Activated T-cell treated with anti-CD3 and anti-CD28 coated beads for 1 hour (primary cell): ENCODE measurements around the gene ARHGAP24.
"Not testable (repeated sequence)": the region's sequence is repeated elsewhere in the genome, so short reads cannot be mapped to it uniquely, and the experiment has no call there.

Source experiments
- DNase-seq: peaks from one replicate; pipeline ENCODE4 v3.0.0-alpha.2; 2020; ENCODE audit warnings: low read depth

The ARHGAP24 gene

DNA sequence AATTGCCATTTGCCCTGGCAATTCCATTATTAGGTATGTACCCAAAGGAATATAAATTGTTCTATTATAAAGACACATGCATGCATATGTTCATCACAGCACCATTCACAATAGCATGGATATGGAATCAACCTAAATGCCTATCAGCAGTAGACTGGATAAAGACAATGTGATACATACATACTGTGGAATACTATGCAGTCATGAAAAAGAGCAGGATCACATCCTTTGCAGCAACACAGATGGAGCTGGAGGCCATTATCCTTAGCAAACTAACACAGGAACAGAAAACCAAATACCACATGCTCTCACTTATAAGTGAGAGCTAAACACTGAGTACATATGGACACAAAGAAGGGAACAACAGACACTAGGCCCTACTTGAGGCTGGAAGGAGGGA is 345.2 kb downstream of the ARHGAP24 start:
- DNase-seq = not testable (repeated sequence)

DNA sequence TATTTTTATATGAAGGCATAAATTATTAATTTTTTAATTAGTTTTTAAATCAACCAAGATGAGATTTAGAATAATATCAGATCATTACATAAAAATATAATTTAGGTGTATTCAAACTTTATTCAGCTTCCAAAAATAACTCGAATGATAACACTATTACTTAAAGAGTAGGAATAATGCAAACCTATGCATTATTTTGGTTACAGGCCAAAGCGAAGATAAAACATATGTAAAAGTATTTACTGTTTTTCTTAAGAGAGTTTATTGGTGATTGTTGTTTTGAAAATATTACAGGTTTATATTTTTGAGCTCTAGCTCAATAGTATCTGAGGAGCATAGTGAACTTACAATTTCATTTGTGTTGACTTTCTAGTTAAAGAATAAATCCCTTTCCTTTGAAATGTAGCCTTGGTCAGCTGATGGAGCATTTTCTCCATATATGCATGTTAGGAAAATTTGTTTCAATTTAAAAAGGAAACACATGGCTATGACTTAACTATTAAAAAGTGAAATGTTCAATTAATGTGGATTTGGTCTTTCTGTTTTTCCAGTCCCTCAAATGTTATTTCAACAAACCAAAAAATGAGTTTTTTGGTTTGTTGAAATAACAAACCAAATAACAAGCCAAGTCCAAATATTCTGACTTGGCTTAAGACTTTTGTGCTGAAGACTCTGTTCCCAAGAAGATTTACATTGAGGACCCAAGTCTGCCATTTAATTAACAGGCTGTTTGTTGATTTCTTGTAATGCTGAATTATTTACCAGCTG is 346.9 kb downstream of the ARHGAP24 start:
- no peak for DNase-seq

DNA sequence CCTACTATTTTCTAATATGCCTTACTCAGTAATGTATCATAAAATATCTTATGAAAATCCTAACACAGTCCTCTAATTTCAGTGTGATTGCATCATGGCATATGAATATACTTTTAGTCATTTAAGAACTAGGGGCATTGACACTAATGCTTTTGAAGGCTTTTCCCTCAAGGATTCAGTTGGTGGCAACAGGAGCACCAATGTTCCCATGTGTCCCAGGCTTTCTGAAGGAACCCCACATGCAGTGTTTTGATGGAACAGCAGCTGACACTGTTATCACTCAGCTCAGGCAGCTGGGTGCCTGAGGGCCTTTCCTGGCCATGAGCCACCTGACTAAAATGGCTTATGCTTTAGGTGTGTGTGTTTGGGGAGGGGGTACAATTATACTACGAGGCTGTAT is 348.3 kb downstream of the ARHGAP24 start:
- no peak for DNase-seq

DNA sequence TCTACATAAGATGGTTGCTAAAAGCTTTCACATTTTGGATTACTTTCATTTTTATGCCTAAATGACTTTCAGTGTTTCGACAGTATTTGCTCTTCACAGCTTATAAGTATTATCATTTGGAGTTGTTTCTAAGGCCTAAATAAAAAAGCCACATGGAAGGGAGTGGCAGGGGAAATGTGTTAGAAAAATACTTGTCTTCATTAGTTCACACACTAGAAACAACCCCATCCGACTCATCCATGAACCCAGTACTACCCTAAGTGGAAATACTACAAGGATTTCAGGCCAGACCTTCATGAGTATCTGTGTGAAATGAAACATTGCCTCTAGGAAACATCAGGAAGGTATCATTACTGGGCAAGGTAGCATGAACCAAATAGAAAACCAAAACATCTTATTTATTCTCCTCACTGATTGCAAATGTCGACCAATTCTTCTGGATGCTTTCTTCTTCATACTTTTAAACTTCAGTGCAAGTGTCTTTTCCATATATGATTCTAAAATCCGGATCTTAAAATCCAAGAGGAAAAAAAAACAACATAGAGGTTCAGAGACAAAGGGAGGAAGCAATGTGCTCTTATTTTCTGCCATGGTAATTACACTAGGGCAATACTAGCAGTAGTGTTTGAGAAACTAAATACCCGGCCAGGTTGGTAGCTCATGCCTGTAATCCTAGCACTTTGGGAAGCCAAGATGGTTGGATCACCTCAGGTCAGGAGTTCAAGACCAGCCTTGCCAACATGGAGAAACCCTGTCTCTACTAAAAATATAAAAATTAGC is 349.4 kb downstream of the ARHGAP24 start:
- no peak for DNase-seq

GRCh38 chr4:85826060-85826678 is 351.2 kb downstream of the ARHGAP24 start:
- no peak for DNase-seq

DNA sequence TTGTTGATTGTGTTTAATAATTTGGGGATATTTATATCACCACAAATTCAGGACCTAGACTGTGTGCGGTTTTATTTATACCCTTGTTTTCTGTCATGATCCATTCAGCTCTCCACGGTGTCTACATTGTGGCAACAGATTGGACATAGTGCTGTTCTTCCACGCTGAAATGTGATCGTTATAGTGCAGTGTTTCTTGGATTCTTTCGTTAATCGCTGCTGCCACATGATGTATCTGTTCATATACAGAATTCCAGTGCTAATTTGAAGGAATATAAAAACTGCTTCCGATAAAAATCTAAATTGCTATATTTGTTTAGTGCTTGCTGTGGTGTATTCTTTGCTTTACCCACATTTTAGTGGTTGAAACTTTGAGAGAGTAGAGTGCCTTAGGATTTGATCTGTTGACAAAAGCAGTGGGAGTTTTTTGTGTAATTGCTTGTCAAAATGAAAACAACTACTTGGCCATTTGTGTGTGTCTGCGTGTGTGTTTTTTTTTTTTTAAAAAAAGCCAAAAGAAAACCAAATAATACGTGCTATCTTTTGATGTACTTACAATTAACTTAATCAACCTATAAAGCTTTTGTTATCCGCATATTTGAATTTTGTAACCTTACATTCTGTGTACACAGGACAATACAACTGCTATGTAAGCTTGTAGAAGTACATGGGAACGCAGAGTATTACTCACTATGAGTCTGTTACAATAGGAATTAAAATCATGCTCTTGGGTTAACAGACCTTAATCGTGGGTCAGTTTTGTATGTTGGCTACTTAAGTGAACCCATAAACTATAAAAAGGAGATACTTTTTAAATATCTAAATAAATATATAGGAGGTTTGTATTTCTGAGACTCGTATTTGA is 353.3 kb downstream of the ARHGAP24 start:
- DNase-seq = no peak

GRCh38 chr4:85829276-85830051 is 354.5 kb downstream of the ARHGAP24 start:
- no peak for DNase-seq

GRCh38 chr4:85831647-85832046 is 356.7 kb downstream of the ARHGAP24 start:
- DNase-seq = no peak

GRCh38 chr4:85833302-85833701 is 358.4 kb downstream of the ARHGAP24 start:
- no peak for DNase-seq

- DNase-seq = no peak
These were observed 360.0 kb downstream of the ARHGAP24 start for GRCh38 chr4:85834934-85835333.

- DNase-seq = no peak
These were observed 361.9 kb downstream of the ARHGAP24 start for GRCh38 chr4:85836588-85837438.

GRCh38 chr4:85837439-85837733 is 362.4 kb downstream of the ARHGAP24 start:
- DNase-seq = no peak

GRCh38 chr4:85839981-85840451 is 365.1 kb downstream of the ARHGAP24 start:
- DNase-seq = not testable (repeated sequence)

- no peak for DNase-seq
These were observed 367.6 kb downstream of the ARHGAP24 start for GRCh38 chr4:85842540-85842939.

DNA sequence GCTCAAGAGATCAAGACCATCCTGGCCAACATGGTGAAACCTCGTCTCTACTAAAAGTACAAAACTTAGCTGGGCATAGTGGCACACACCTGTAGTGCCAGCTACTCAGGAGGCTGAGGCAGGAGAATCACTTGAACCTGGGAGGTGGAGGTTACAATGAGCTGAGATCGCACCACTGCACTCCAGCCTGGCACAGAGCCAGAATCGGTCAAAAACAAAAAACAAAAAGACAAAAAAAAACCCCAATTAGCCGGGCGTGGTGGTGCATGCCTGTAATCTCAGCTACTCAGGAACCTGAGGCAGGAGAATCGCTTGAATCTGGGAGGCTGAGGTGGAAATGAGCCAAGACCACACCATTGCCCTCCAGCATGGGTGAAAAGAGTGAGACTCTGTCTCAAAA is 378.8 kb downstream of the ARHGAP24 start:
- not testable (repeated sequence) for DNase-seq

GRCh38 chr4:85854546-85854945 is 379.6 kb downstream of the ARHGAP24 start:
- DNase-seq = no peak

GRCh38 chr4:85860066-85860740 is 385.3 kb downstream of the ARHGAP24 start:
- no peak for DNase-seq

DNA sequence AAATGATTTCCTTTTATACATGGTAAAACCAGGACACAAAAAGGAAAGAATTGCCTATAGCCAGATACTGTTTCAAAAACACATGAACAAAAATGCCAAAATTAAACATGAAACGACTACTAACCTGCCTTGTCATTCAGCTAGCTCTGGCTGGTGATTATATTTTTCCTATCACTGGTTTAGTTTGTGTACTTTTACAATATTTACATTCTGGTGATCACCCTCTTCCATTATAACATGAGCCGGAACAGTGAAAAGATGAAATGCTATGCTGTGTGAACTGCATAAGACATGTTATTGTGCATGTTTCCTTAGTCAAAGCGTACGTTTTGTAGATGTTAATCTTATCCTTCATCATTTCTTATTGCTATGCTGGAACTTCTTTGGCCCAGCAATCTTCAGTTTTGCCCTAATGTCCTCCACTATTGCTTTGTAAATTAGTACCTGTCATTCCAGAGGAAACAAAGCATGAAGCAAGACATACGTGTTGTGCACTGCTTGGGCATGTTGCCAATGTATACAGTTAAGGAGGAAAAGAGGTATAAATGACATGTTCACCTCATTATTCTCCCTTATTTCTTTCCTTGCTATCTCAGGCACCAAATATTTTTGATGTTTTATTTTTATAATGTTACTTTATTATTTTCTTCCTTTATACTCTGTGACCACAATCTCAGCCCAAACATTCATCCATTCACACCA is 386.3 kb downstream of the ARHGAP24 start:
- DNase-seq = no peak

DNA sequence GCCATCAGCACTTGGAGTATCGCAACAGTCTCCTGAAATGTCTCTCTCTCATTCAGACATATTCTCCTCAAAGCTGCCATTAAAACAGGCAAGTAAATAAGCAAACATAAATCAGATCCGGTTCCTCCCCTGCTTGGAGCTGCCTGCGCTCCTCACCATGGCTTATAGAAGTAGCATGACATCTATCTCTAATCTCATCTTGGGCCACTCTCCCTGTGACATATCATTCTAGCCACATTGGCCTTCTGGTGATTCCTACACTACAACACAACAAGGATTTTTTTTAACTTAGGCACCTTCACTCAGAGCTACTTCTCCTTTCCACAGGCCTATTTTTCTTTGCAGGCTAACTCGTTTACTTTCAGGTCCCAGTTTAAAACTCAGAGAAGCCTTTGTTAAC is 387.9 kb downstream of the ARHGAP24 start:
- DNase-seq = no peak
